HG03135 (cell line): ENCODE results near the gene PUM1.
"Not testable (repeated sequence)": the region's sequence is repeated elsewhere in the genome, so short reads cannot be mapped to it uniquely, and the experiment has no call there.

Experiments used
- ATAC-seq: cut with Tn5 transposase; IDR thresholded peaks from one replicate; pipeline ENCODE4 v1.9.1; 2021; ENCODE audit warnings: mild to moderate bottlenecking, moderate library complexity; ENCODE audit not compliant: unreplicated experiment

Gene PUM1

GRCh38 chr1:30997463-30998057, 68.0 kb downstream of the PUM1 start:
- ATAC-seq, result no peak

- ATAC-seq, result no peak
These were observed 69.4 kb downstream of the PUM1 start for GRCh38 chr1:30995990-30996612.

- no peak for ATAC-seq
These were observed 73.5 kb downstream of the PUM1 start for GRCh38 chr1:30991862-30992606.

GRCh38 chr1:30990591-30990990, 74.9 kb downstream of the PUM1 start:
- no peak for ATAC-seq

GRCh38 chr1:30988045-30988444, 77.5 kb downstream of the PUM1 start:
- ATAC-seq, result no peak

GRCh38 chr1:30986755-30987154, 78.8 kb downstream of the PUM1 start:
- ATAC-seq, result no peak

GRCh38 chr1:30984991-30985503, 80.5 kb downstream of the PUM1 start:
- ATAC-seq, result no peak

- no peak for ATAC-seq
These were observed 81.2 kb downstream of the PUM1 start for GRCh38 chr1:30984165-30984889.

GRCh38 chr1:30982937-30983336, 82.6 kb downstream of the PUM1 start:
- no peak for ATAC-seq

GRCh38 chr1:30982431-30982830, 83.1 kb downstream of the PUM1 start:
- ATAC-seq, result no peak

GRCh38 chr1:30981172-30981571, 84.3 kb downstream of the PUM1 start:
- ATAC-seq, result no peak

- no peak for ATAC-seq
These were observed 88.0 kb downstream of the PUM1 start for GRCh38 chr1:30977511-30977910.

GRCh38 chr1:30977105-30977504, 88.4 kb downstream of the PUM1 start:
- ATAC-seq, result no peak

- no peak for ATAC-seq
These were observed 89.4 kb downstream of the PUM1 start for GRCh38 chr1:30976143-30976542.

- no peak for ATAC-seq
These were observed 90.3 kb downstream of the PUM1 start for GRCh38 chr1:30975217-30975616.

- ATAC-seq, result no peak
These were observed 91.0 kb downstream of the PUM1 start for GRCh38 chr1:30974536-30974935.

GRCh38 chr1:30972349-30972748, 93.2 kb downstream of the PUM1 start:
- ATAC-seq, result not testable (repeated sequence)

- no peak for ATAC-seq
These were observed 94.0 kb downstream of the PUM1 start for GRCh38 chr1:30971496-30971895.

- no peak for ATAC-seq
These were observed 95.6 kb downstream of the PUM1 start for GRCh38 chr1:30969903-30970302.

GRCh38 chr1:30968220-30968971, 97.1 kb downstream of the PUM1 start:
- ATAC-seq, result no peak
